Ectodermal cell (in vitro differentiated cells): ENCODE results near the gene TRPM2.

Experiments
- H3K27ac ChIP-seq: 2 replicates; pipeline ENCODE4 v1.7.0; 2013; ENCODE audit warnings: mild to moderate bottlenecking, low read depth, low read length; ENCODE audit not compliant: insufficient read depth, poor library complexity, severe bottlenecking
- H3K27me3 ChIP-seq: 2 replicates; pipeline ENCODE4 v1.7.0; 2013; ENCODE audit warnings: mild to moderate bottlenecking, low read length; ENCODE audit not compliant: insufficient read depth, control insufficient read depth, poor library complexity, severe bottlenecking
- H3K36me3 ChIP-seq: one replicate; pipeline ENCODE4 v1.7.0; 2013; ENCODE audit warnings: low read length; ENCODE audit not compliant: control insufficient read depth, insufficient read depth
- H3K4me1 ChIP-seq: one replicate; pipeline ENCODE4 v1.7.0; 2013; ENCODE audit warnings: low read length; ENCODE audit not compliant: control insufficient read depth, insufficient read depth
- H3K4me3 ChIP-seq: 2 replicates; pipeline ENCODE4 v1.7.0; 2013; ENCODE audit warnings: low read depth, low read length, control low read depth; ENCODE audit not compliant: insufficient read depth
- H3K9me3 ChIP-seq: 2 replicates; pipeline ENCODE4 v1.7.0; 2013; ENCODE audit warnings: mild to moderate bottlenecking, low read length, moderate library complexity; ENCODE audit not compliant: control insufficient read depth
- WGBS, 2 experiments: methylation state at CpG; one replicate each; pipeline ENCODE4 v1.1.7; 2013; ENCODE audit warnings: missing lambda C conversion rate in 2 of 2; 5-methylcytosine and 5-hydroxymethylcytosine counted together

Gene TRPM2

DNA sequence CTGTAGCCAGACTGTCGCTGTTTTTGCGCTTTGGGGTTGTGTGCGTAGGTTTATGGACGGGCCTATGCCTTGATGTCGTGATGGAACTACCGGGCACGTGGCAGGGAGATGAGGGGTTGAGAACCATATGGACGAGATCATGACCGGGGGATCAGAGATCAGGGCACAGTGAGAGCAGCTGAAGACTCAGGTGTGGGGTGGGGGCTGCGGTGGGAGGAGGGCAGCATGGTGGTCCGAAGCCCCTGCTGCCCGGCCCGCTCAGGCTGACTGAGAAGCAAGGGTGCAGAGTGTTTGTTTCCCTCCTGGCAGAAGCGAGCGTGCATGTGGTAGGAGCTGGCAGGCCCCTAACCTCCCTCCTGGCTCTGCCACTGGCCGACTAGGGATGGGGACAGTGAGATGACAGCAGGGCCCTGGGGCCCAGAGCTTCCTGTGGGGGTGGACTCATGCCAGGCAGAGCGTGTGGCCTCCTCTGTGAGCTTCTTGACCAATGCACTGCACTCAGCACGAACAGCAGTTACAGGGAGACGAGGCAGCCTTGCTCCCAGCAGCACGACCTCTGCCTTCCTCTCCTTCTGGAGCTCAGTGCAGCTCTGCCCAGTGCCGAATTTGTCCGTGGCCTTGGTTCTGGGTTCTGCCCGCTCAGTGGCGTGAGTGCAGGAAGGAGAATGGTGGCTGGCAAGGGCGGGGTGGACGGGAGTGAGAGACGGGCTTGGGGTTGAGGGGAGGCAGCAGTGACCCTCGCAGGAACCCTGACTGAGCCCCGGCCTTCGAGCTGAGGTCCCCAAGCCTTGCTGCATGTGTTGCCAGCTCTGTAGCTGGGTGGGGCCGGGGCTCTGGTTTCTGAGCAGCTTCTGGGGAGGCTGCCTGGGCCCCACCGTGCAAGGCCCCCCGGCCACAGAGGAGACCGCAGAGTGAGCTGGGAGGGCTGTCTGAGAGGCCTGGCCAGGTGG, 79.7 kb downstream of the TRPM2 start:
- H3K27ac ChIP-seq = no peak overlapping the region
- H3K9me3 ChIP-seq = no peaks in the 10 kb centered on the region
- no peak overlapping the region for H3K4me3 ChIP-seq
- WGBS, 2 experiments = 94 to 95% methylated on average over 34 of the region's 34 CpGs
- H3K27me3 ChIP-seq = no peaks in the 10 kb centered on the region
- no peaks in the 10 kb centered on the region for H3K36me3 ChIP-seq
- H3K4me1 ChIP-seq = no peaks in the 10 kb centered on the region

DNA sequence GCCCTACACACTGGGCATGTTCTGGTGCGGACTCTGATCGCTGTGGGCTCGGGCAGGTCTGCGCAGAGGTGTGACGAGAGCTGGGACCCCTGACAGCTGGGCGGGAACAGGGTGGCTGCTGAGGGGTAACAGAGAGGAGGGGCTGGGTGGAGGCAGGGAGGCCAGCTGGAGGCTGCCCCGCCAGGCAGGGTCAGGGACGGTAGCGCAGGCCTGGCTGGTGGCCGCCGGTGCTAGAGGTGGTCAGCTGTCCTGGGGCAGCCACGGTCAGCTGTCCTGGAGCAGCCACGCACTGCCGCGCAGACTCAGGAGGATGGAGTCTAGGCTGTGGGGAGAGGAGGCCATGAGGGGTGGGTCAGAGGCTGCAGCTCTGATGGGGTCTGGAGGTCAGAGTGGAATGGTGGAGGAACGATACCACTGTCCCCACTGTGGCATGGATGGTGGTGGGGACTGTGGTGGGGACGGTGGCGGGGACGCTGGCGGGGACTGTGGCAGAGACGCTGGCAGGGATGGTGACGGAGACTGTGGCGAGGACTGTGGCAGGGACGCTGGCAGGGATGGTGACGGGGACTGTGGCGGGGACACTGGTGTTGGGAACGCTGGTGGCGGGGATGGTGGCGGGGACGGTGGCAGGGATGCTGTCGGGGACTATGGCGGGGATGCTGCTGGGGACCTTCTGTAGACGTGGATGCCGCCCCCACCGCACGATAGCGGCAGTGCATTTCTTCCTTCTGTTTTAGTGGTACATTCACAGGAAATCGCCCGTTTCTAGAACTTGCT, 80.6 kb downstream of the TRPM2 start:
- Histone ChIP-seq H3K27me3 (no peaks in the 10 kb centered on the region), H3K4me1 (no peaks in the 10 kb centered on the region)
- WGBS, 2 experiments = 92 to 94% methylated on average over 39 of the region's 39 CpGs

DNA sequence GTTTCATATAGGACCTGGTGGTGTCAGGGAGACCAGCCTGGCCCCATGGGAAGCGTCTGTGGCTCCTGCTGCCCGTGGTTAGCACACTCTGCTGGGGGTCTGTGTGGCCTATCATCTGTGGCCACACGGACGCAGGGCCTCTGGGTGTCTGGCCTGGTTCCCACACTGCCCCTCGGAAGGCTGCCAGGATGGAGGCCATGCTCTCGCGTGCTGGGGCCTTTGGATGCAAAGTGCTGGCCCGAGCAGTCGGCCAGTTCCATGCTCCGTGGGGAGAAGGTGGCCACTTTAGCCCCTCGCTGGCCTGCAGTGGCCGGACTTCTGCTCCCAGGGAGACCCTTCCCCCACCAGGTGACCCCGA, 81.1 kb downstream of the TRPM2 start:
- no peaks in the 10 kb centered on the region for H3K27me3 ChIP-seq
- no peak overlapping the region for H3K27ac ChIP-seq
- no peaks in the 10 kb centered on the region for H3K36me3 ChIP-seq
- no peaks in the 10 kb centered on the region for H3K4me1 ChIP-seq
- 85 to 86% methylated on average over 13 of the region's 13 CpGs for WGBS, 2 experiments
- no peak overlapping the region for H3K4me3 ChIP-seq
- H3K9me3 ChIP-seq = no peaks in the 10 kb centered on the region

More for the DNA sequence above, 80.6 kb downstream of the TRPM2 start:
- H3K4me3 ChIP-seq = no peak overlapping the region
- H3K36me3 ChIP-seq = no peaks in the 10 kb centered on the region
- no peak overlapping the region for H3K27ac ChIP-seq
- H3K9me3 ChIP-seq = no peaks in the 10 kb centered on the region

DNA sequence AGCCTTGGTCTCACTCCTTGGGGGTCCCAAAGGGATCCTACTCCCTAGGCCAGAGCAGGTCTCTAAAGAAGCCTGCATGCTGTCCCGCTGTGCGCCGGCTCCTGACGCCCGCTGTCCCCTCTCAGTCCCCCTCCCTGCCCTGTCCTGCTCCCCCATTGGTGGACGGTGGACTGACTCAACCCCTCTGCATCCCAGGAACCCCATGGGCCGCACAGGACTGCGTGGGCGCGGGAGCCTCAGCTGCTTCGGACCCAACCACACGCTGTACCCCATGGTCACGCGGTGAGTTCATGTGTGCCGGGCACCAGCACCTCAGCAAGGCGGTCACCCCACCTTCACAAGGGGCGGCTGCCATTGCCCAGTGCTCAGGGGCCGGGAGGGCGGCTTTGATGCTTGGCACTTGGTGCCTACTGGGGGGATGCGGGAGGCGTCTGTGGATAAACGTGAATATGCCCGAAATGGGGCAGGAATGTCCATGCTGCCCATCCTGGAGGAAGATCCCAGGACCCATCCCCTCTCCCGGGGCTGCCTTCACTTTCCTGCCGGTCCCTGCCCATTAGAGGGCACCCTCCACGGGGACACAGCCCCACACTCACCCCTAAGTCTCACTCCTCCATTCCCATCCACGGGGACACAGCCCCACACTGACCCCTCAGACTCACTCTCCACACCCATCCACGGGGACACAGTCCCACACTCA, 81.7 kb downstream of the TRPM2 start:
- H3K4me1 ChIP-seq = no peaks in the 10 kb centered on the region
- no peak overlapping the region for H3K27ac ChIP-seq
- H3K27me3 ChIP-seq = no peaks in the 10 kb centered on the region
- no peaks in the 10 kb centered on the region for H3K9me3 ChIP-seq
- WGBS, 2 experiments = 90% methylated on average over 28 of the region's 28 CpGs
- H3K4me3 ChIP-seq = no peak overlapping the region
- no peaks in the 10 kb centered on the region for H3K36me3 ChIP-seq

DNA sequence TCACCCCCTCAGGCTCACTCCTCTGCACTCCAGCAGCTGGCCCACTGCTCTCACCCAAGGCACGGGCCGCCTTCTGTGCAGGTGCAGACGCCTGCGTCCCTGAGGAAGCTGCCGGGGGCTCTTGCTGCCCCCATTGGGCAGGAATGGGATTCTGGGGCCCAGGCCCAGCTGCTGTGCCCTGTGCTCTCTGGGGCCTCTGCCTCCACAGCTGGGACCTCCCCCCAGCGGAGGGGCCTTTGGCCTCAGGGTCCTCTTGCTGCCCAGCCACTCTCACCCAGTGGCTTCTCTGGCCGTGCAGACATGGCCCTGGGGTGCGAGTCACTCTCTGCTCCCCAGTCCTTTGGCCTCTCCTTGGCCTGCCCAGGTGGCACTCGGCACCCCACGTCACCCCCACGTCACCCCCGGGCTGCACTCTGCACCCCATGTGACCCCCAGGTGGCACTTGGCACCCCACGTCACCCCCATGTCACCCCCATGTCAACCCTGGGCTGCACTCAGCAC, 82.7 kb downstream of the TRPM2 start:
- no peak overlapping the region for H3K27ac ChIP-seq
- 93 to 96% methylated on average over 12 to 13 of the region's 13 CpGs for WGBS, 2 experiments
- no peaks in the 10 kb centered on the region for H3K36me3 ChIP-seq

DNA sequence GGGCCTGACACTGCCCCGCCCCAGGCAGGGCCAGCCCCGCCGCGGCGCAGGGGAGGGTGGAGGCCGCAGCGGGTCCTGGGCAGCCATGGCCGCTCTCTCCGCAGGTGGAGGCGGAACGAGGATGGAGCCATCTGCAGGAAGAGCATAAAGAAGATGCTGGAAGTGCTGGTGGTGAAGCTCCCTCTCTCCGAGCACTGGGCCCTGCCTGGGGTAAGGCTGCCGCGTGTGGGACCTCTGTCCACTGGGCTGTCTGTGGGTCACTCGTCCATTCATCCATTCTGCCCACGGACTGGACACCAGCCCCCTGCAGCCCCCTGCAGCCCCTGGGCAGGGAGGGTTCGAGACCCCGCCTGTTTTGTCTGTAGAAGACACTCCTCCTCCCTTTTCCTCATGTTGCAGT, 83.5 kb downstream of the TRPM2 start:
- no peak overlapping the region for H3K27ac ChIP-seq
- no peak overlapping the region for H3K4me3 ChIP-seq
- H3K36me3 ChIP-seq = no peaks in the 10 kb centered on the region
- WGBS, 2 experiments = 91 to 93% methylated on average over 18 of the region's 18 CpGs
- no peaks in the 10 kb centered on the region for H3K4me1 ChIP-seq
- H3K9me3 ChIP-seq = no peaks in the 10 kb centered on the region
- no peaks in the 10 kb centered on the region for H3K27me3 ChIP-seq

More for the DNA sequence above, 82.7 kb downstream of the TRPM2 start:
- no peaks in the 10 kb centered on the region for H3K27me3 ChIP-seq
- no peaks in the 10 kb centered on the region for H3K9me3 ChIP-seq
- H3K4me1 ChIP-seq = no peaks in the 10 kb centered on the region
- no peak overlapping the region for H3K4me3 ChIP-seq

DNA sequence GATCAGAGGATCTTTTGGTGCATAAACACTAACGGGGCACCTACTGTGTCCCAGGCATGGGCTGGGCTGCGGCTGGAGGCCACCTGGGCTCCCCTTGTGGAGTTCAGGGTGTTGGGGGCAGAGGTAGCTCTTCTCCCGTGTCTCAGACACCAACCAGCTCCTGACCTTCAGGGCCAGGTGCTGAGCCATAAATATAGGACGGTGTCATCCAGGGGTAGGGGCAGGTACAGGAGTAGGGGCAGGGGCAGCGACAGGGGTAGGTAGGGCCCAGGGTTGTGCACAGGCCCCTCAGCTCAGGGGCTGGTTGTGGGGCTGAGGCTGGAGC, 83.9 kb downstream of the TRPM2 start:
- H3K36me3 ChIP-seq = no peaks in the 10 kb centered on the region
- no peaks in the 10 kb centered on the region for H3K4me1 ChIP-seq
- H3K9me3 ChIP-seq = no peaks in the 10 kb centered on the region
- no peak overlapping the region for H3K4me3 ChIP-seq
- 90 to 91% methylated on average over 5 of the region's 5 CpGs for WGBS, 2 experiments
- H3K27ac ChIP-seq = no peak overlapping the region
- H3K27me3 ChIP-seq = no peaks in the 10 kb centered on the region

DNA sequence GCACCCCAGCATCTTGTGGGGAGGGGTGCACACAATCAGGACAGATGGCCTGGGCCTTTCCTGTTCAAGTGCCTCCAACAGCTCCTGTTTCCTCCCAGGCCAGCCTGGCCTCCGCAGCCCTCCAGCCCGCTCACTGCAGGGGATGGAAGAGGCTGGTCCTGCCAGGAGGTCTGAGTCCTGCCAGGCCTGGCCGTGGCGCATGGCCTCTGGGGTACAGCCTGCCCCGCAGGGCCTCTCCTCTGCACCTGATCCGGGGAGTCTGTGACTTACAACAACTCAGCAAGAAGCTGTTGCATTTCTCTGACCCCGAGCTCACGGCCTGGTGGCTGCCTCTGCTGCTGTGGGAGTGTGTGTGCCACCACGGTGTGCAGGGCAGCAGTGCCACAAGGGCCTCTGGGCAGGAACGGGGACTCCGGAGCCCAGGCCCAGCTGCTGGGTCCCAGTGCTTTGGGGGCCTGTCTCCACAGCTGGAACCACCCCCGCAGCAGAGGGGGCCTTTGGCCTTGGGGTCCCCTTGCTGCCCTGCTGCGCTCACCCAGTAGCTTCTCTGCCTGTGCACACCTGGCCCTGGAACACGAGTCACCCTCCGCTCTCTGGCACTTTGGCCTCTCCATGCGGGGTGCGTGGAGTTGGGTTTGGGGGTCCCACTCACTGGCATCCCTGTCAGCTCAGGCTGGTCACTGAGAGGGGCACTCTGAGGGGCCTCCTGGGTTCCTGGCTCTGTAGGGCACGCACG, 84.4 kb downstream of the TRPM2 start:
- no peak overlapping the region for H3K4me3 ChIP-seq
- no peaks in the 10 kb centered on the region for H3K4me1 ChIP-seq
- 93 to 94% methylated on average over 19 of the region's 19 CpGs for WGBS, 2 experiments
- no peak overlapping the region for H3K27ac ChIP-seq
- H3K9me3 ChIP-seq = no peaks in the 10 kb centered on the region
- no peaks in the 10 kb centered on the region for H3K27me3 ChIP-seq
- H3K36me3 ChIP-seq = no peaks in the 10 kb centered on the region

DNA sequence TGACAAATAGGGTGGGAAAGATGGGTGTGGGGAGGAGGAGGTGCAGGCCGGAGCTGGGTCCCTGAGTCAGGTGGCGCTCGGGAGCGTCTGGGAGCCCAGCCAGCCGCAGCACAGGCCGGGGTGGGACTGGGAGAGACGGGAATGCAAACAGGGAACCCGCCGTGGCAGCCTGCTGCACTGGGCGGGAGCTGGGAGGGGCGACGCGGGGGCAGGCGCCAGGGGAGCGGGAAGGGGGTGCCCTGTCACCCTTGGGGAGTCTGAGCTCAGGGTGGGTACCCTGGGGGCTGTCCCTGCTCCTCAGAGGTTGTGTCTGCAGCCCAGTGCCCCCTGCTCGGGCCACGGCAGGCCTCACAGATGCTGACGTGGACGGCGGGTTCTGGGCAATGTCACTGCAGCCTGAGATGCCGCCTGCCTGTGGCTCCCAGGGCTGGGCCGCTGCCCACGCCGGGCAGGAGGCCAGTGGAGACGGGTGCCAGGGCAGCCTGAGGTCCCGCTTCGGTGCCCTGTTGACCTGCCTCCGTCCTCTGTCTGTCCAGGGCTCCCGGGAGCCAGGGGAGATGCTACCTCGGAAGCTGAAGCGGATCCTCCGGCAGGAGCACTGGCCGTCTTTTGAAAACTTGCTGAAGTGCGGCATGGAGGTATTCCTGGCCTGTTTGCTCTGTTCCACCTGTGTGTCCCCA, 85.2 kb downstream of the TRPM2 start:
- Histone ChIP-seq H3K4me3 (no peak overlapping the region), H3K36me3 (no peaks in the 10 kb centered on the region), H3K27me3 (no peaks in the 10 kb centered on the region), H3K27ac (no peak overlapping the region), H3K4me1 (no peaks in the 10 kb centered on the region), H3K9me3 (no peaks in the 10 kb centered on the region)
- WGBS, 2 experiments = 93% methylated on average over 34 of the region's 34 CpGs
